Measurements from ENCODE around the gene TTN.

GRCh38 chr2:178833382-178833781 is 26.2 kb upstream of the TTN start:
- TF ChIP-seq CTCF (IDR thresholded peaks at IDR 0.05; ENCODE audit: low read length) = no peak
- no peak for TF ChIP-seq EZH2 (optimal IDR thresholded peaks at IDR 0.05; ENCODE audit: low read depth, low read length)
